NB4 (cell line): ENCODE results near the gene TAF8.

Experiments used
- CTCF ChIP-seq: IDR thresholded peaks from one replicate; pipeline ENCODE4 v1.5.1; 2012; ENCODE audit warnings: low read depth, low read length
- MAX ChIP-seq: IDR thresholded peaks from 2 replicates; pipeline ENCODE4 v1.6.1; 2011; ENCODE audit warnings: low read depth, low read length
- MYC ChIP-seq: IDR thresholded peaks from 2 replicates; pipeline ENCODE4 v1.6.1; 2011; ENCODE audit warnings: low read depth, low read length
- POLR2A ChIP-seq: IDR thresholded peaks from 2 replicates; pipeline ENCODE4 v1.6.1; 2011; ENCODE audit warnings: mild to moderate bottlenecking; ENCODE audit not compliant: insufficient read length; ENCODE audit errors: extremely low read depth

- TF ChIP-seq CTCF (no peak), POLR2A (no peak), MAX (no peak), MYC (no peak)
Observed at GRCh38 chr6:42100029-42100901, 49.9 kb downstream of the TAF8 start.
